GM21529 (cell line): ENCODE data around the gene GALNT9.

ENCODE experiments used
- ATAC-seq: cut with Tn5 transposase; IDR thresholded peaks from one replicate; pipeline ENCODE4 v1.9.1; 2021; ENCODE audit not compliant: unreplicated experiment

Gene GALNT9

GRCh38 chr12:132174015-132174838 lies 155.2 kb downstream of the GALNT9 start:
- ATAC-seq: no peak

- no peak for ATAC-seq
These were observed 156.0 kb downstream of the GALNT9 start for GRCh38 chr12:132173135-132174014.

GRCh38 chr12:132172619-132173018 lies 156.8 kb downstream of the GALNT9 start:
- ATAC-seq: no peak

GRCh38 chr12:132171968-132172521 lies 157.3 kb downstream of the GALNT9 start:
- no peak for ATAC-seq

- ATAC-seq: no peak
These were observed 158.0 kb downstream of the GALNT9 start for GRCh38 chr12:132171293-132171967.

- ATAC-seq: no peak
These were observed 158.6 kb downstream of the GALNT9 start for GRCh38 chr12:132170637-132171292.

GRCh38 chr12:132170094-132170636 lies 159.2 kb downstream of the GALNT9 start:
- no peak for ATAC-seq

GRCh38 chr12:132169376-132169775 lies 160.0 kb downstream of the GALNT9 start:
- ATAC-seq: no peak

- ATAC-seq: no peak
These were observed 160.9 kb downstream of the GALNT9 start for GRCh38 chr12:132168311-132169031.

GRCh38 chr12:132167611-132168310 lies 161.6 kb downstream of the GALNT9 start:
- no peak for ATAC-seq

GRCh38 chr12:132166801-132167591 lies 162.4 kb downstream of the GALNT9 start:
- no peak for ATAC-seq

- no peak for ATAC-seq
These were observed 163.3 kb downstream of the GALNT9 start for GRCh38 chr12:132166093-132166492.

- ATAC-seq: no peak
These were observed 163.8 kb downstream of the GALNT9 start for GRCh38 chr12:132165584-132165983.

- no peak for ATAC-seq
These were observed 165.0 kb downstream of the GALNT9 start for GRCh38 chr12:132164426-132164825.

GRCh38 chr12:132163911-132164288 lies 165.5 kb downstream of the GALNT9 start:
- no peak for ATAC-seq

- no peak for ATAC-seq
These were observed 166.1 kb downstream of the GALNT9 start for GRCh38 chr12:132163041-132163910.

- no peak for ATAC-seq
These were observed 166.8 kb downstream of the GALNT9 start for GRCh38 chr12:132162508-132163031.
